GM18507 (cell line): Measurements from ENCODE around the gene TSEN54.

Experiments used
- DNase-seq: peaks from one replicate; pipeline ENCODE4 v3.0.0; 2011; ENCODE audit warnings: low read depth; ENCODE audit not compliant: insufficient read length; ENCODE audit errors: extremely low spot score
- FAIRE-seq: peaks from 2 replicates; lab custom pipeline; 2011; peaks lifted over from hg19 to GRCh38; lab: Jason Lieb, UNC

The TSEN54 gene

GRCh38 chr17:75573994-75574393 lies 57.7 kb downstream of the TSEN54 start:
- FAIRE-seq (no peak), DNase-seq (no peak)
